ENCODE results near the gene LPAR2. TPM values are rescaled to one million over a fixed set of nuclear protein-coding genes. Genes with fewer than 3 reads are reported as not detected.

LPAR2 gene
- total RNA-seq, 1 experiment from 2014 or later, result 27.3 TPM

DNA sequence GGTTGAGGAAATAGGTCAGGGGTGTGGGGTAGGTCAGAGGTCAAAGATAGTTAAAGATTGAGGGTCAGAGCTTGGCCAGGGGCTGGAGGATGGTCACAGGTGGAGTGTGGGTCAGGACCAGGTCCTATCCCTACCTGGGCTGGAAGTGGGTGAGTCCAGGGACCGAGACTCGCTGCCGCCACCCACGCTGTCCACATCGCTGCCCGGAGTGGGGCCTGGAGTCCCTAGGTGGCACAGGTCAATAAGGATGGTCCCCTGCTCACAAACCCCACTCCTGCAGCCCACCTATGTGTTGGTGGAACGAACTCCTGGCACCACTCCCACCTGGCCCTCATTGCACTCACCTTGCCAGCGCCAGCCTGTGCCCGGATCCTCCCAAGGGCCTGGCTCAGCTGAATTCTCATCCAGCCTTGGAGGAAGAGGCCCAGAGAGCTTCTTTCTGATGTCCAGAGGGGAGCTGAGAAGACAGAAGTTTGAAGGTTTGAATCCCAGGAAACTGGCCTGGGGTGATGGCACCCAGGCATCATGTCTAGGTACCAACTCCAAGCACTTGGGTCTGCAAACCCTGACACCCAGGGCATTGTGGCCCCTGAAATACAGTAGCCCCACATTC is 8.7 kb upstream of the LPAR2 start:
- no peak overlapping the region for H3K27ac Mint-ChIP-seq (ENCODE audit: unreplicated experiment)
- DNase-seq, result no peak
- no peak overlapping the region for H3K4me3 Mint-ChIP-seq (ENCODE audit: low read depth, unreplicated experiment)
- H3K27me3 Mint-ChIP-seq (ENCODE audit: unreplicated experiment), result no peaks in the 10 kb centered on the region
- intact Hi-C loops (cut with micrococcal nuclease; ENCODE audit: unreplicated experiment), result no loop called here
- TF ChIP-seq, protein P1, sequence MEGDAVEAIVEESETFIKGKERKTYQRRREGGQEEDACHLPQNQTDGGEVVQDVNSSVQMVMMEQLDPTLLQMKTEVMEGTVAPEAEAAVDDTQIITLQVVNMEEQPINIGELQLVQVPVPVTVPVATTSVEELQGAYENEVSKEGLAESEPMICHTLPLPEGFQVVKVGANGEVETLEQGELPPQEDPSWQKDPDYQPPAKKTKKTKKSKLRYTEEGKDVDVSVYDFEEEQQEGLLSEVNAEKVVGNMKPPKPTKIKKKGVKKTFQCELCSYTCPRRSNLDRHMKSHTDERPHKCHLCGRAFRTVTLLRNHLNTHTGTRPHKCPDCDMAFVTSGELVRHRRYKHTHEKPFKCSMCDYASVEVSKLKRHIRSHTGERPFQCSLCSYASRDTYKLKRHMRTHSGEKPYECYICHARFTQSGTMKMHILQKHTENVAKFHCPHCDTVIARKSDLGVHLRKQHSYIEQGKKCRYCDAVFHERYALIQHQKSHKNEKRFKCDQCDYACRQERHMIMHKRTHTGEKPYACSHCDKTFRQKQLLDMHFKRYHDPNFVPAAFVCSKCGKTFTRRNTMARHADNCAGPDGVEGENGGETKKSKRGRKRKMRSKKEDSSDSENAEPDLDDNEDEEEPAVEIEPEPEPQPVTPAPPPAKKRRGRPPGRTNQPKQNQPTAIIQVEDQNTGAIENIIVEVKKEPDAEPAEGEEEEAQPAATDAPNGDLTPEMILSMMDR (IDR thresholded peaks at IDR 0.05; ENCODE audit: unreplicated experiment), result no peak
- peaks cover 13% of the 10 kb centered on the region for H3K36me3 Mint-ChIP-seq (ENCODE audit: insufficient read depth, unreplicated experiment)
- no peaks in the 10 kb centered on the region for H3K9me3 Mint-ChIP-seq (ENCODE audit: low read depth, unreplicated experiment)
- H3K4me1 Mint-ChIP-seq (ENCODE audit: low read depth, unreplicated experiment), result no peaks in the 10 kb centered on the region
- CTCF ChIA-PET, result no interaction called here
- no TSS peak for BruUV-seq (replicated peaks)

DNA sequence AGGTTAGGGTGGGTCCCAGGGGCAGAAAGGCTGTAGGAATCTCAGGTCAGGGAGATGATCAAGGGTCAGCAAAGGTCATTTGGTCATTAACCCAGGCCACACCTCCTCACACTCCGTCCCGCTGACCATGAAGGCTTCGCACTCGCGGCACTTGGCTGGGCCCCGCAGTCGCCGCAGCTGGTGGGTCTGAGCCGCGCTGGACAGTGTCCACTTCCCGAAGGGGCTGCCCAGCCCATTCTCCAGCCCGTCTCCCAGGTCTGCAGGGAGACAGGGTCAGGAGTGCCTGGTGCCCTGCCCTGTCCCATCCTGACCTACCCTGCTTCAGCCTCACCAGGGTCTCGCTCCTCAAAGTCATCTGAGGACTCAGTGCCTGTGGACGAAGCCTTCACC is 7.3 kb upstream of the LPAR2 start:
- Mint-ChIP-seq H3K27ac (ENCODE audit: unreplicated experiment) (no peak overlapping the region), H3K36me3 (ENCODE audit: insufficient read depth, unreplicated experiment) (peaks cover 19% of the 10 kb centered on the region), H3K27me3 (ENCODE audit: unreplicated experiment) (no peaks in the 10 kb centered on the region), H3K4me3 (ENCODE audit: low read depth, unreplicated experiment) (no peak overlapping the region), H3K4me1 (ENCODE audit: low read depth, unreplicated experiment) (no peaks in the 10 kb centered on the region), H3K9me3 (ENCODE audit: low read depth, unreplicated experiment) (no peaks in the 10 kb centered on the region)
- BruUV-seq (replicated peaks), result no TSS peak
- DNase-seq, result no peak
- TF ChIP-seq, protein P1 (IDR thresholded peaks at IDR 0.05; ENCODE audit: unreplicated experiment), result no peak
- intact Hi-C loops (cut with micrococcal nuclease; ENCODE audit: unreplicated experiment), result no loop called here
- CTCF ChIA-PET, result no interaction called here

DNA sequence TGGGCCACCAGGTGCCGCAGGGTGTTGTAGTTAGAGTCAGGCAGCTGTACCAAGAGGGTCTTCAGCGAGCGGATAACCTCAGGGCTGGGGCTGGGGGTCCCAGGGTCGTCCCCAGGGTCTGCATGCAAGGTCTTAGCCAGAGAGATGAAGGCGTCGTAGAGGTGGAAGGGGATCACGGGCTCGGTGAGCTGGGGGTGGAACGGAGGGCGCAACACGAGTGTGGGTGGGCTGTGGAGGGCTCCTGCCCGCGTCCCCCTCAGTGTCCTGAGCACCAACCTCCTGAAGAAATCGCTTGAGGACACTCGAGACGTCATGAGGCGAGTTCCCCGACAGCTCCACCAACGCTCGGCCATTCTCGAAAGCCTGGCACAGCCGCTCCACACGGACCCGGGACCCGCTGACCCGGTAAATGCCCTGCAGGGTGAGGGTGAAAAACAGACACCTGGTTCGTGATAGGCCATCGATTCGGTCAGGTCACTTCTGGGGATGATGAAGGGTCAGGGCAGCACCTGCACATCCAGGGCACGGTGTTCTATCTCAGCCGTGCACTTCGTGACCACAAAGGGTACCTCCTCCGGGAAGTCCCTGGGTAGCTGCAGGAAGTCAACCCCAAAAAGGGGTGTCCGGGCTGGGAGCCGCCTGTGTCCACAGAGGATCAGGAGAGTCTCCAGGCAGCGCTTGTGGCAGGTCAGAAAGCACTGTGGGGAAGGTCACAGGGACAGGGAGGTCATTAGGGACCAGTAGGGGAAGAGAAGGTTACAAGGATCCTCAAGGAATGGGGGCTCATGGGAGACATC is 6.7 kb upstream of the LPAR2 start:
- Mint-ChIP-seq H3K4me1 (ENCODE audit: low read depth, unreplicated experiment) (no peaks in the 10 kb centered on the region), H3K36me3 (ENCODE audit: insufficient read depth, unreplicated experiment) (peaks cover 19% of the 10 kb centered on the region), H3K4me3 (ENCODE audit: low read depth, unreplicated experiment) (no peak overlapping the region), H3K27ac (ENCODE audit: unreplicated experiment) (no peak overlapping the region), H3K9me3 (ENCODE audit: low read depth, unreplicated experiment) (no peaks in the 10 kb centered on the region), H3K27me3 (ENCODE audit: unreplicated experiment) (no peaks in the 10 kb centered on the region)
- CTCF ChIA-PET, result no interaction called here
- DNase-seq, result no peak
- BruUV-seq (replicated peaks), result no TSS peak
- intact Hi-C loops (cut with micrococcal nuclease; ENCODE audit: unreplicated experiment), result no loop called here
- TF ChIP-seq, protein P1 (IDR thresholded peaks at IDR 0.05; ENCODE audit: unreplicated experiment), result no peak

DNA sequence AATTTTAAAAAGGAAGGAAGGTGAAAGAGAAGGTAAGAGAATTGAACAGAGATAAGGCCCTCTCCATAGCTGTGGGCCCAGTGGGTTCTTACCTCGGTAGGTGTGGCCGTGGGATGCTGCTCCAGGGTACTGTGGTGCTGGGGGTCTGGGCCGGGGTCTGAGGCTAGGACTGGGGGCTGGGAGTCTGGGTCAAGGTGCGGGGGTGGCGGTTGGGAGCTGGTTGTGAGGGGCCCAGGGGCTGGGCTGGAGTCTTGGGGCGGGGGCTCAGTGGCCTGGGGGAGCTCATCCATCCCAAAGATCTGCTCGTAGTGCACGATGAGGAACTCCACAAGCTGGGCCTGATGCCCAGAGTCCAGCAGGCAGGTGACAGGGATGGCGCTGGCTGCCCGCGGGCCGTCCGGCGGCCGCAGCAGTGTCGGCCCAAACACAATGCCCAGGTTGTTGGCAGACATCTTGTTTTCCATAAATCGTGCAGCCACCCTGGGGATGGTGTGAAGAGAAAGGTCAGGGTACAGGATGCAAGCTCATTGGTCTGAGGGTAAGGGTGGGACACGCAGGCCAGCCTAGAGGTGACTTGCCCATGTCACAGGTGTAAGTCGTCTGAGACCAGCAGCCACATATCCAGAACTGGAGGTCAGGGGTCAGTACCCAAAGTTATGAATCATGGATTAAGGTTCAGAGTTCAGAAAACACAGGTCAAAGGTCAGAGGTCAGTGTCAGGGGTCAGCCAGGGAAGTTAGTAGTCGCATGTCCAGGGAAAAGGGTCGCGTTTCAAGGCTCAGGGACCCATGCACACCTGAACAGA is 5.9 kb upstream of the LPAR2 start:
- TF ChIP-seq, protein P1 (IDR thresholded peaks at IDR 0.05; ENCODE audit: unreplicated experiment), result no peak
- no peaks in the 10 kb centered on the region for H3K4me1 Mint-ChIP-seq (ENCODE audit: low read depth, unreplicated experiment)
- CTCF ChIA-PET, result interaction anchor here (0.6 kb wide), 1 partner anchor 338 kb away, joined by 5 read pairs; no protein-coding TSS in a partner anchor
- H3K4me3 Mint-ChIP-seq (ENCODE audit: low read depth, unreplicated experiment), result no peak overlapping the region
- BruUV-seq (replicated peaks), result no TSS peak
- intact Hi-C loops (cut with micrococcal nuclease; ENCODE audit: unreplicated experiment), result no loop called here
- H3K27ac Mint-ChIP-seq (ENCODE audit: unreplicated experiment), result no peak overlapping the region
- DNase-seq, result no peak
- no peaks in the 10 kb centered on the region for H3K27me3 Mint-ChIP-seq (ENCODE audit: unreplicated experiment)
- no peaks in the 10 kb centered on the region for H3K9me3 Mint-ChIP-seq (ENCODE audit: low read depth, unreplicated experiment)
- H3K36me3 Mint-ChIP-seq (ENCODE audit: insufficient read depth, unreplicated experiment), result peaks cover 22% of the 10 kb centered on the region
